Heart left ventricle (tissue), 13 donors: ENCODE data around the gene CCDC187.

Experiments used
- POLR2A ChIP-seq, 2 donors: fragments of 450-650 bp; IDR thresholded peaks; one replicate each; pipeline ENCODE4 v1.6.1; 2017; ENCODE audit warnings: antibody characterized with exemption in 2 of 2, mild to moderate bottlenecking in 2 of 2, moderate library complexity in 2 of 2
- TF ChIP-seq, protein P1 (sequence below), 12 donors: fragments of 200-600 bp; sonication (generic) in 4 of 12; IDR thresholded peaks; one replicate each; pipeline versions ENCODE4 v1.5.0 to v1.8.0; 2018 to 2022; ENCODE audit warnings: antibody characterized with exemption in 12 of 12, mild to moderate bottlenecking in 5 of 12
- donor health status: ischemic (EF 13 %, LVEDD 7.1; RV severe dilation, severe dysfunction).
- donor health status: DM: no; HTN: yes; CAD: no.
- donor health status: DM: no; HTN: no; CAD: no.
- donor health status: ischemic (EF 25% LVEDD 6.9; RV normal size, moderate dysfunction).
- donor health status: ischemic (EF 25% LVEDD 5.7; RV mildly dilated, moderate dysfunction).
- donor health status: ischemic (EF 35%, LVEDD 5.7; RV mildly dilated, moderate dysfunction).
- donor health status: nonischemic (EF 11% LVEDD 7.7; RV severe dilation, severe dysfunction).
- donor health status: DM: yes; HTN: yes; CAD: no.
- donor health status: PGD.
- donor health status: ischemic (EF 29% LVEDD 5.4; RV normal size, mild dysfunction).
- donor health status: nonischemic (EF 23%, LVEDD 6.1; RV moderate dilation, normal function).

DNA sequence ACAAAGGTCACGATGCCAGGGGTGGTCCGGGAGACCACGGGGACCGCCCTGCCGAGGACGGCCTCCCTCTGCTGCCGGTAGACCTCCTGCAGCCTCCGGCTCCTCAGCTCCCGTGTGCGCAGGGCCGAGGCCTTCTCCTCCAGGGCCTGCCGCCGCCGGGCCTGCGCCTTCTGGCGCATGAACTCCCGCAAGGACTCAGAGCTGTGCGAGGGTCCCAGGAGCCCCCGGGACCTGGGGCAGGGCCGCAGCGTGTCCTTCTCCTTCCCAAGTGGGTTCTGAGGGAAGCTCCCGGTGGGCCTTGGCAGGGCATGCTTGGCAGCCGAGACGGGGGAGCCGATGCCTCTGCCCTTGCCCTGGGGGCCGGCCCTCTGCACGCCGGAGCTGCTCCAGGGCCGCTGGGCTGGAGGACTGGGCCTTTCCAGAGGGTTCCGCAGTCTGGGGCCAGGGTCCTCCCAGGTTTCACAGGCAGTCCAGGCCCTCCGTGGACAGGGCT is 13.3 kb downstream of the CCDC187 start:
- TF ChIP-seq, protein P1, sequence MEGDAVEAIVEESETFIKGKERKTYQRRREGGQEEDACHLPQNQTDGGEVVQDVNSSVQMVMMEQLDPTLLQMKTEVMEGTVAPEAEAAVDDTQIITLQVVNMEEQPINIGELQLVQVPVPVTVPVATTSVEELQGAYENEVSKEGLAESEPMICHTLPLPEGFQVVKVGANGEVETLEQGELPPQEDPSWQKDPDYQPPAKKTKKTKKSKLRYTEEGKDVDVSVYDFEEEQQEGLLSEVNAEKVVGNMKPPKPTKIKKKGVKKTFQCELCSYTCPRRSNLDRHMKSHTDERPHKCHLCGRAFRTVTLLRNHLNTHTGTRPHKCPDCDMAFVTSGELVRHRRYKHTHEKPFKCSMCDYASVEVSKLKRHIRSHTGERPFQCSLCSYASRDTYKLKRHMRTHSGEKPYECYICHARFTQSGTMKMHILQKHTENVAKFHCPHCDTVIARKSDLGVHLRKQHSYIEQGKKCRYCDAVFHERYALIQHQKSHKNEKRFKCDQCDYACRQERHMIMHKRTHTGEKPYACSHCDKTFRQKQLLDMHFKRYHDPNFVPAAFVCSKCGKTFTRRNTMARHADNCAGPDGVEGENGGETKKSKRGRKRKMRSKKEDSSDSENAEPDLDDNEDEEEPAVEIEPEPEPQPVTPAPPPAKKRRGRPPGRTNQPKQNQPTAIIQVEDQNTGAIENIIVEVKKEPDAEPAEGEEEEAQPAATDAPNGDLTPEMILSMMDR (IDR thresholded peaks at IDR 0.05): no peak
- TF ChIP-seq POLR2A (IDR thresholded peaks at IDR 0.05): no peak
